ENCODE results near the gene SEC22C. TPM values are rescaled to one million over a fixed set of nuclear protein-coding genes. Genes with fewer than 3 reads are reported as not detected.

SEC22C gene
- total and polyA plus RNA-seq, 2 of the 13 experiments (the other 11 are each of a cell fraction or from before 2014, with no cell fraction given): 20.0 to 40.0 TPM

- TF ChIP-seq ZNF407 (CRISPR knock-in tag; IDR thresholded peaks at IDR 0.05; ENCODE audit: not compliant biosample characterization) (no peak), HHEX (CRISPR knock-in tag; IDR thresholded peaks at IDR 0.05) (no peak), ZNF616 (CRISPR knock-in tag; IDR thresholded peaks at IDR 0.05; ENCODE audit: low read depth) (no peak), ZFY (CRISPR knock-in tag; IDR thresholded peaks at IDR 0.05) (peak; percentile 97), PLRG1 (conservative IDR thresholded peaks at IDR 0.05) (no peak), ZNF709 (CRISPR knock-in tag; IDR thresholded peaks at IDR 0.05) (peak; percentile 68; the same call in 1 of the 2 replicates), ADNP (CRISPR knock-in tag; IDR thresholded peaks at IDR 0.05) (no peak), ZBTB10 (CRISPR knock-in tag; IDR thresholded peaks at IDR 0.05; ENCODE audit: borderline replicate concordance) (no peak), MXD3 (CRISPR knock-in tag; IDR thresholded peaks at IDR 0.05) (peak; percentile 40), ATM (IDR thresholded peaks at IDR 0.05; ENCODE audit: borderline replicate concordance) (no peak), TOPORS (CRISPR knock-in tag; IDR thresholded peaks at IDR 0.05) (peak; percentile 85), POGK (CRISPR knock-in tag; conservative IDR thresholded peaks at IDR 0.05) (peak; percentile 58; the same call in 1 of the 2 replicates), ZNF782 (CRISPR knock-in tag; IDR thresholded peaks at IDR 0.05; ENCODE audit: borderline replicate concordance) (peak; percentile 96; the same call in 1 of the 2 replicates), TCF7L2 (IDR thresholded peaks at IDR 0.05; ENCODE audit: low read depth, low read length) (no peak), STAT5B (CRISPR knock-in tag; IDR thresholded peaks at IDR 0.05) (no peak)
Observed at GRCh38 chr3:42600111-42600957, 18.6 kb upstream of the SEC22C start, which contains the start of gene NKTR (continued).

All from HepG2 (cell line).